B cell (primary cell): ENCODE measurements around the gene CKAP5.
A peak's percentile ranks its signal among the peaks of the same experiment; 100 is the strongest.

ENCODE experiments used
- EZH2 ChIP-seq: IDR thresholded peaks from 2 replicates; pipeline ENCODE4 v1.6.1; 2012; ENCODE audit warnings: borderline replicate concordance, low read depth, mild to moderate bottlenecking, moderate library complexity, low read length; ENCODE audit not compliant: insufficient read depth, poor library complexity, severe bottlenecking
- TF ChIP-seq, protein P1 (sequence below): fragments of 200-600 bp; IDR thresholded peaks from one replicate; pipeline ENCODE4 v1.8.0; 2022; ENCODE audit warnings: antibody characterized with exemption, mild to moderate bottlenecking

DNA sequence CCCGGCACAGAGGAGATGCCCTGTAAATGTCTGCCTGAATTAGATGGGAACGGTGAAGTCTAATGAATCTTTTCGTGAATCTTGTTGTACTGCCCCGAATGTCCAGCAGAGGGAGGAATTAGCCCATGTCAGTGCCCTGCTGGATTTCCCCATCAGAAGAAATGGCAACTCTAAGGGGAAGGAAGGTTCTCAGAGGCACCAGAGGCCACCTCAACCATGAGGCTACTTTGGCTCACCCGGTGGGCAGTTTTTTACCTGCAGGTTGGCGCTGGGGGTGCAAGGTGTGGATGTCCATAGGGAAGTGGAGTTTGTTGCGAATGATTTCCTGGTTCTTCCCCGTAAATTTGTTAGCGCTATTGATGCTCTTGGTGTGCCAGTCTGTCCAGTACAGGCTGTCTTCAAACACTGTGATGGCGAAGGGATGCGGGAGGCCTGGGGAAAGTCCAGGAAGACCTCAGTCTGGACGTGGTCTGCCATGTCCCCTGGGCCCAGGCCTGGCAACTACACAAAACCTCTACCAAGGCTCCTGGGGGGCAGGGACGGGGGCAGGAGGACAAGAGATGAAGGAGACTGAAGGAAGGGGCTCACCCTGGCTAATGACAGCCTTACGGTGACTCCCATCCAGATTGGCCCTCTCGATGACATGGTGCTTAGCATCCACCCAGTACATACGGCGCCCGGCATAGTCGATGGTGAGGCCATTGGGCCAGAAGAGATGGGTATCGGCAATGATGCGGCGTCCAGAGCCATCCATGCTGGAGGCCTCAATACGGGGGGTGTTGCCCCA lies 43.8 kb upstream of the CKAP5 start:
- no peak for TF ChIP-seq EZH2
- TF ChIP-seq, protein P1, sequence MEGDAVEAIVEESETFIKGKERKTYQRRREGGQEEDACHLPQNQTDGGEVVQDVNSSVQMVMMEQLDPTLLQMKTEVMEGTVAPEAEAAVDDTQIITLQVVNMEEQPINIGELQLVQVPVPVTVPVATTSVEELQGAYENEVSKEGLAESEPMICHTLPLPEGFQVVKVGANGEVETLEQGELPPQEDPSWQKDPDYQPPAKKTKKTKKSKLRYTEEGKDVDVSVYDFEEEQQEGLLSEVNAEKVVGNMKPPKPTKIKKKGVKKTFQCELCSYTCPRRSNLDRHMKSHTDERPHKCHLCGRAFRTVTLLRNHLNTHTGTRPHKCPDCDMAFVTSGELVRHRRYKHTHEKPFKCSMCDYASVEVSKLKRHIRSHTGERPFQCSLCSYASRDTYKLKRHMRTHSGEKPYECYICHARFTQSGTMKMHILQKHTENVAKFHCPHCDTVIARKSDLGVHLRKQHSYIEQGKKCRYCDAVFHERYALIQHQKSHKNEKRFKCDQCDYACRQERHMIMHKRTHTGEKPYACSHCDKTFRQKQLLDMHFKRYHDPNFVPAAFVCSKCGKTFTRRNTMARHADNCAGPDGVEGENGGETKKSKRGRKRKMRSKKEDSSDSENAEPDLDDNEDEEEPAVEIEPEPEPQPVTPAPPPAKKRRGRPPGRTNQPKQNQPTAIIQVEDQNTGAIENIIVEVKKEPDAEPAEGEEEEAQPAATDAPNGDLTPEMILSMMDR = peak; percentile 86
